LHCN-M2 (cell line): ENCODE measurements around the gene EGFL8. TPM values are rescaled to one million over a fixed set of nuclear protein-coding genes. Genes with fewer than 3 reads are reported as not detected.
"Not testable (repeated sequence)": the region's sequence is repeated elsewhere in the genome, so short reads cannot be mapped to it uniquely, and the experiment has no call there.

Experiments used
- DNase-seq: peaks from one replicate; pipeline ENCODE4 v3.0.0-alpha.2; 2012; ENCODE audit warnings: low read depth
- polyA plus RNA-seq: library from polyadenylated mRNA; unstranded; fragments of >200 nt; gene quantifications from one replicate; pipeline ENCODE4 v1.2.1, GENCODE V29; 2012; ENCODE audit warnings: missing spikeins
- total RNA-seq: library from RNA; depleted of rRNA; stranded (reverse); fragments of >200 nt; gene quantifications from 2 replicates; pipeline ENCODE4 v1.2.3, GENCODE V29; 2014; rRNA removed

Gene EGFL8
- total RNA-seq = 1.3 and 2.4 TPM in 2 replicates
- 1.1 TPM for polyA plus RNA-seq

DNA sequence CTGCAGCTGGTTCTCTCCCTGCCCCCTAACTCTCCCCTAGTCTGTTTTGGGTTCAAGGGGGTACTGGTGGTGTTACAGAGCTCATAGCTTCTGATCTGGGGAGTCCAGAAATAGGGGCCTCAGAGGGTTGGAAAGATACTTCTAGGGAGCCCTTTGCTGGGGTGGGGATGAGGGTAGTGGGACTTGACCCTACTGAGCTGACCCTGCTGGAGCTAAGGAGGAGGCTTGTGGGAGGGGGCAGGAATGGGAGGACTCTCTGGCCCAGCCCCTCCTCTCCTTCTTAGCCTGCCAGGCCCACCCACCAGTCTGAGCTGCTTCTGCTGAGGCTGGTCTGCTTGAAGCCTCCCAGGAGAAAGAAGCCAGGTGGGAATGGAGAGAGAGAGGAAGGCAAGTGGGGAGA, at the start of gene EGFL8:
TSS of gene EGFL8 (plus strand) at position 301 of the 400 bp plus-strand sequence. CDS start 1,571 bp downstream, outside the sequence.
- DNase-seq = no peak

DNA sequence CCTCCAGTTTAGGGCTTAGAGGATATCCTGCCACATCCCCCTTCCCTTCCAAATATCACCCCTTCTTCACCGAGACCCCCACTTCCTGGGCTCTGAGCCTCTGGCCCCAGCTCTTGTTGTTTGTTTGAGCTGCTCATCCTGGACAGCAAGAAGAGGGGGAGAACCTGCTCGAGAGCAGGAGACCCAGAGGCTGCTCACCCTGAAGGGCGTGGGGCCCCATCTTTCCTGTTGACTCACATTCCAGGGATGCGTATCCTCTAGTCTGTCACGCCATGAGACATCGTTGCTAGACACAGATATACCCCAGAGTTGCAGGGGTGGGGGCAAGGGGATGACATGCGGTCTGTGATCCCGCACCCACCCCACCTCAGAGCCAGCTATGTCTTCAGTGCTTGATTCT, 49.6 kb upstream of the EGFL8 start:
- peak; percentile 75 for DNase-seq

DNA sequence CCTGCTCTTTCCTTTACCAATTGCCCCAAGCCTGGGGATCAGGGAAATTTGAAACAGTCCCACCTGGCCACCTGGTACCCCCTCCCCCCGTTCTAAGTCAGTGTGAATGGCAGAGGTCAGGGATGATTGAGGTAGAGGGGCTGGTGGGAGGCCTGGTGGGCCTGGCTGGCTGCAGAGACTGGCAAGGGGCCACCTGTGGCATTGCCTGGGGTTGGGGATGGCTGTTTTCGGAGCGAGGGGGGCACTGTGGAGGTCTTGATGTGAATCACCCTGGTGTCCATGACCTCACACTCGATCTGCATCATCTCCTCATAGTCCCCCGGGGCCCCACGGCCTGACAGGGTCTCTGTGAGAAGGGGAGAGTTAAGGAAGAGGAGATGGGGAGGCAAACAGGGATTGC, 48.8 kb upstream of the EGFL8 start:
- DNase-seq = no peak

DNA sequence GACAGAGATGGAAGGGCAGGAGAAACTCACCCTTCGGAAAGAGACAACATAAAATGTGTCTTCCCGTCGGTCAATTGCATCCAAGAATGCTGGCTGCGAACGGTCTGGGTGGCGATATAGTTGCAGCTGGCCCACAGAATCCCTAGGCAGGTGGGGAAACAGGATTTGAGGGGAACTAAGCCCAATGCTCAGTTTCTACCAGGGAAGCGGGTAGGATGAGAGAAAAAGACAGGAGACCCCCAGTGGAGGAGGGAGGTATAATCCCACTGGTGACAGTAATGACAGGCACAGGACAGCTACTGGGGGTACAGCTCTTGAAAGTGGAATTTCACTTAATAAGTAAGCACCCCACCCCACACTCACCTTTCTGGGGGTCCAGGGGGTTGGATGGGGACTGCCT, 47.7 kb upstream of the EGFL8 start:
- DNase-seq = no peak

DNA sequence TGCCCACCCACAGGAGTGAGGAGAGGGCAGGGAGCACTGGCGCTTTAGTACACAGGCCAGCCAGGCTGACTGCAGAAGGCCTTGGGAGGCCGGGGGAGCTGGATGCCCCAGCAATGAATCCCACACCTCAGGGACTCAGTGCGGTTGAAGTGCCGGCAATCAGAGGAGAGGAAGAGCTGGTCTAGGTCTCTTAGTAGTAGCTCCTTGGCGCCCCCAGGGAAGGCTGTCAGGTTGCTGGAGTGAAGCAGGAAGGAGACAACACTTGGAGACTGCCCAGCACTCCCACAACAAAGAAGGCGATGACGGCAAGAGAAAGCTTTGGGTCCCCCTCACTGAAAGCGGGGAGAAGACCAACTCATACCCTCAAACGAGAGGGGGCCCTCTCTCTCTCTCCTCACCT, 46.9 kb upstream of the EGFL8 start:
- no peak for DNase-seq

DNA sequence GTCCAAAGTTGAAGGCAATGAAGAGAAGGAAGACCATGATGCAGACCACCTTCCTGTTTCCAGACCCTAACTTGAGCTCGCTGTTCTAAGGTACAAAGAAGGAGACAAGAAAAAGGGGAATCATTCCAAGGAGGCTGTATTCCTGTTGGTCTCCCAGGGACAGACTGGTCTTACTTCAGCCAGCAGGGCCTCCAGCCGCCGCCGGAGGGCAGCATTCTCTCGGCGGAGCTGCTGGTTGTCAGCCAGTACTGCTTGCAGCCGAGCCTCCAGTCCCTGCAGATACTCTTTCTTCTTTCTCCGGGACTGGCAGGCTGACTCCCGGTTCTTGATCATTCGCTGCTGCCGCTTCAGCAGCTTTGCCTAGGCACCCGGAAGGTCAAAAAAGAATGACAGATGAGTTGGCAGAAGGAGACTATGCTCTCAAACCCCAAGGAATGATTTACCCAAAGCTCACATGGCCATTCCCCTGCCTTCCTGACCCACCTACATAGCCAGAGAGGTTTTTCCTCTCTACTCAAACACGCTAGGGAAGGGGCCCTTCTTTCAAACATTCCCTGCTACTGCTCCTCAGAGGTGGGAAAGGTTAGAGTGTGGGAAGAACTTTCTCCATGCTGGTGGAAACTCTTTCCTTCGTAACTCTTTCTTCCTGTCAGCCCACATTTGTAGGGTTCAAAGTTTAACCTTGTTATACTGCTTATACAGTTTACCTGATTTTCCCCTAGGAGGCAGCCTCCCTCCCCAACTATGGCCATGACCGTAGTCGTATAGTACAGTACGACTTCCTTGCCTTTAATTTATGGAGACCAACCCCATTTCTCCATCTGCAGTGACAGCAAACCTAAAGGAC, 45.4 kb upstream of the EGFL8 start:
- DNase-seq = peak; percentile 67

DNA sequence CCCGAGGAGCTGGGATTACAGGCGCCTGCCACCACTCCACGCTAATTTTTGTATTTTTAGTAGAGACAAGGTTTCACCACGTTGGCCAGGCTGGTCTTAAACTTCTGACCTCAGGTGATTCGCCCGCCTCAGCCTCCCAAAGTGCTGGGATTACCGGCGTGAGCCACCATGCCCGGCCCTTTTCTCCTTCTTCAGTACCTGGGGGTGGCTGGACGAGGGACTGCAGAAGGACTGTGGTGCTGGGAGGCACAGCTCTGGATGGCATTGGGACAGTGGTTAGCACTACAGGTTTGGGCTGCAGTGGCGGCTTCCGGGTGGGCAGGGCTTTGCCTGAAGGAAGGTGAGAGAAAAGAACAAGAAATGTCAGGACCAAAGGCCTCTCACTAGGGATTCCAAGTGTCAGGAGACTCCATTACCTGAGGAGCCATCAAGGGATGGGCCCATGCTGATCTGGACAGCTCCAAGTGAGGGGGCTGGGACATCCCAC, 43.8 kb upstream of the EGFL8 start:
- no peak for DNase-seq

DNA sequence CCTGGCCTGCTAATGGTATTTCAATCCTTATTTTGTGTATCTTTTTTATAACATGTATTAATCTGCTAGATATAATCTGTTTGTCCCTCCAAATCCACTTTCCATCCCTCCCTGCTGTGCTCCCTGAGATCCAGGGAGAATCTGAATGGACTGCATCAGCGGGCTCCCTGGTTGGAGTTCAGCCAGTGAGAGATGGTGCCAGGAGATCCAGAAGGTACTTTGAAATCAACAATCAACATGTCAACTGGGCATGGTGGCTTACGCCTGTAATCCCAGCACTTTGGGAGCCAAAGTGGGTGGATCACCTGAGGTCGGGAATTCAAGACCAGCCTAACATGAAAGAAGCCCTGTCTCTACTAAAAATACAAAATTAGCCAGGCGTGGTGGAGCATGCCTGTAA, 40.7 kb upstream of the EGFL8 start:
- DNase-seq = no peak

DNA sequence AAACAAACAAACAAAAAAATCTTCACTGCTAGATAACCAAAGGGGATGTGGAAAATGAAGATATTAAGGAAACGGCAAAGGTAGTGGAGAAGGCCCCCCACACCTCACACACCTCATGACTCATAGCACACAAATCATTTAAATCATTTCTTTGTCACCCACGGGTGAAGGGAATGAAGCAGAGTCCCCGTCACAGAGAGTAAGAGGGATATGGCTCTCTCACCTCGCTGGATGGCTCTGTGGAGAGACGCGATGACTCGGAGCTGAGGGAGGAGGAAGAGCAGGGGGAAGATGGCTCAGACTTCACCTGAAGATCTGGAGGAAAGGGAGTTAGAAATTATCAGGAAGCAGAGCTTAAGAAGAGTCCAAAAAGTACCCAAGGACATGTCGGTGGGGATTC, 37.5 kb upstream of the EGFL8 start:
- DNase-seq = no peak

DNA sequence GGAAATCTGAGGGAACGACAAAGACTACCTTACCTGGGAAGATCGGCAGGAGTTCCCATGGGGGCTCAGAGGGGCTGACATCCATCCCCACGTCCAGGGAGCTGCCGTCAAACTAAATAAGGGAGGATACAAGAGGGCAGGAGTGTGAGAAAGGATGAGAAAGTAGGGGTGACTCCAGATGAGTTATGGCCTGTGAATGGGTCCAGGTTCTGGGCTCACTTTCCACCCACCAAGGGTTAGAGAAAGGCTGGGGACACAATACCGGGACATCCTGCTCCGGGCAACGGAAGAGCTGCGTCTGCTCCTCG, 37.0 kb upstream of the EGFL8 start:
- DNase-seq = no peak

DNA sequence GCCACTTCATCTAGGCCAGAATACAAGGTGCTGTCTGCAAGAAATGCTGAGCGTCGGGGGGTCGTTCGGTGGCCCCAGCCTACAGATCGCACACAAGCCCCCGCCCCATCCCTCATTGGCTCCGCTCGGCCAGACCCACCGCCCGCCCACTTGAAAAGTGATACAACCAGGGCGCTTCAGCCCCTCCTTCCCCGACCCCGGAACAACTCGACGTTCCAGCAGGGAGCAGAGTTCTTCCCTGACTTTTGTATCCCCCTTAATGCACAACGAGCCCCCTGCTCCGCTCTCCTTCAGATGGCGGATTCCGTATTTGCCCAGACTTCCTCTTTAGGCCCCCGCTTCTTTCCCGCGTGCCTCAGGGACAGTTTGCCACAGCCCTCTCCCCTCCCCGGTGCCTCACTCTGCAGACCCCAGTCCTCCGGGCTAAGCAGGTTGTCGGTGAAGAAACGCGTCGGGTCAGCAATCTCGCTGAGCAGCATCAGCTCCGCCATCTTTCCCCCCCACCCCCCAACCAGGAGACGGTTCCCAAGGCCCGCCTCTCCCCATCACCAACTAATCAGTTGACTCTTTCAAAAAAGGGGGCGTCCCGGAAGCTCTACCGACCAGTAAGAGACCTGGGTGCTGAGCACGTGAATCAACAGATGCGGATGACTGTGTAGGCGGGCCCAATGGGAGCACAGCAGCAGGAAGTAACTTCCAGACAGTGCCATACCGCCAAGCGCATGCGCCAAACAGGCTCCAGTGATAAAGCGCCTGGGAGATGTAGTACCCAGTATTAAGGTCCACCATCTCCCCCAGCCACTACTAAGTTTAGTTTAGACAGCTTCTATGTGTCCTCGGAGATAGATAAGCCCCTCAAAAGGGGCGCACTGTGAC, 36.4 kb upstream of the EGFL8 start, which contains the start of gene ATF6B:
TSS of gene ATF6B (minus strand) at position 530 of the 876 bp plus-strand sequence. CDS start at position 491, 39 bp downstream.
- peak; percentile 100 for DNase-seq

DNA sequence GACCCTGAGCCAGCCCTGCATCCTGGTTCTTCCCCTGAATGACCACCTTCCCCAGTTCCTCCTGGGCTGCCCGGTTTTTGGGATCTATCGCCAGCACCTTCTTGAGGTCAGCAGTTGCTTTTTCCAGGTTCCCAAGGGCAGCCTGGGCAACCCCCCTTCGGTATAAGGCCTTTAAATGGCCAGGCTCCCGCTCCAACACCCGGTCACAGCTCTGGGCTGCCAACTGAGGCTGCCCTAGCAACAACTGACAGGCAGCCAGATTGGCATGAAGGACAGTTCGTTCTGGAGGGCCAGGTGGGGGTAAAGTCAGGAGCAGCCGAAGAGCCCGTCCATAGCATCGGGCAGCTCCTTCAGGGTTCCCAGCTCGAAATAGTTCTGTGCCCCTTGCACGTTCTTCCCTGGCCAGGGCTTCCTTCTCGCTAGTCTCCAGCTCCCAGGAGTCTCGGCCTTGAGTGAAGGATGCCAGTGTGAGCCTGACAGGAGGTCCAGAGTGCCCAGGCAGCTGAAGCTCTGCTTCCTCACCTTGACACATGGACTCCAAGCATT, 35.6 kb upstream of the EGFL8 start:
- DNase-seq = no peak

DNA sequence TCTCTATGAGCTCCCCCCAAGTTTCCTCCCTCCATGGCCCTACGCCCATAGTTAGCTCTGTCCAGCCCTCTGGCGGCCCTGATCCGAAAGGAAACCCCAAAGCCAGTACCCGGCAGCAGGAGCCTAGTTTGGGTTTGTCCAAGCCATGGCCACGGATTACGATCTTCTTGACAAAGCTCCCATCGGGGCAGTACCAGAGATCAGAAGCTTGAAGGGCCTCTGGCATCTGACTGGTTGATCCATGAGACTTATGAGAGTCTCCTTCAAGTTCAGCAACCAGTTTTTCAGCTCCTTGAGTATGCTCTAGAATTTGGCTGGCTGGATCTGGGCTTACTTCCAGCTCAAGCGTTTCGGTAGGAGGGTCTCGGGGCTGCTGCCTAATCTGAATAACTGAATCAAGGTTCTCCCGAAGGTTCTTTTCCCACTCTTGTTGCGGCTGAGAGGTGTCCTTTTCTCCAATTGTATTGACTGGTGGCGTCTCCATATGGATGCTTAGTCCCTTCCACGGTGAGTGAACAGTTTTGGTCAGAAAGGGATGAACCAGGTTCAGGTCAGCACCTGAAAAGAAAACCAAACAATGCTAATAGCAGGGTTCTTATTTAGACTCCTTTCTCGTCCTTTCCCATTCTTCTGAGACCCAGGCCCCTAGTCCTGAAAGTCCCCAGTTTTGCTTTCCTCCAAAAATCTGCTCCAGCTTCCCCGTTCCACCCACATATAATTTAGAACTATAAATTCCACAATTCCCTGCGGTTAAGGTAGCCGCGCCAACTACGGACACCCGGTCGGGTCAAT, 34.9 kb upstream of the EGFL8 start:
- no peak for DNase-seq

DNA sequence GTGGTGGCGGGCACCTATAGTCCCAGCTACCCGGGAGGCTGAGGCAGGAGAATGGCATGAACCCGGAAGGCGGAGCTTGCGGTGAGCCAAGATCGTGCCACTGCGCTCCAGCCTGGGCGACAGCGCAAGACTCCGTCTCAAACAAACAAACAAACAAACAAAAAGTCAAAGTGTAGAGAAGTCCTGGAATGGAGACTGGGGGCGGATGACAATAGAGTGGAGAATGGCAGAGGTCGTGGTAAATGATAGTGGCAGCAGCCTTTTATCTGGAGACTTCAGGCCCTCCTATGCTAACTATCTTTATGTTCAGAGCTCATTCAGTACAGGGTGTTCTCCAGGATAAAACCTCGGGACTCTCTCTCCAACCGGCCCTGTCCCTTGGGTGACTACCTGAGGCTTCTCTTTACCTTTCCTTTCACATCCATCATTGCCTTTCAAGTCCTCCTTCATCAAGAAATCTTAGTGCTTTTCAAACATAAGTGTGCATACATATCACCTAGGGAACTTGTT, 32.9 kb upstream of the EGFL8 start:
- DNase-seq = no peak

DNA sequence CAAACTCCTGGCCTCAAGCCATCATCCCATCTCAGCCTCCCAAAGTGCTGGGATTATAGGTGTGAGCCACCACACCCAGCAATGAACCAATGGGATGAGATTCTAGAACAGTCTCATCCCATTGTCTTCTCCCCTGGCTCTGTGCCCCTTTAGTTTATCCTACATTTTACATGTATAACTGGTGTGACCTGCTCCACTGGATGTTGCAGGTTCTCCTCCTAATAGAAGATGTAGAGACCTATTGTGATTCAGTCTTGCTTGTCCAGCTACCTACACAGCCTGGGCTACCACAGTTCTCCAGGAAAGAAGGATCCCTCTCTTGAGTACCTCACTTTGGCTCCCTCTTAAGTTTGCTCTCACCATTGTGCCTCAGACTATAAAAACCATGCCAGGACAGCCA, 32.3 kb upstream of the EGFL8 start:
- no peak for DNase-seq

DNA sequence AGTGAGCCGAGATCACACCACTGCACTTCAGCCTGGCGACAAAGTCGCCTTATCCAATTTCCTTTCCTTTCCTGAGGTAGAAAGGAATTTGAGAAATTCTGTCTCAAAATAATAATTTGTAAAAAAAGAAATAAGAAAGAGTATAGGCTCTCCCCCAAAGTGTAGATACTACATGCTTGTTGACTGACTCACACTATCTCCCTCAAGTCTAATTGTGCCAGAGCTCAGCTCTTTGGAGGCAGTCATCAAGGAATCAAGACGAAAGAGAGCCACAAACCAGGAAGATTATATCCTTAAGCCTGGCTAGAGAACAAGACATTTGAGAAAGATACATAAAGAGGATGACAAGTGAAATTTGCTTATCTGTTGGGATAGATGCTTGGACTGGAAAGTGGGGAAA, 30.6 kb upstream of the EGFL8 start:
- no peak for DNase-seq

DNA sequence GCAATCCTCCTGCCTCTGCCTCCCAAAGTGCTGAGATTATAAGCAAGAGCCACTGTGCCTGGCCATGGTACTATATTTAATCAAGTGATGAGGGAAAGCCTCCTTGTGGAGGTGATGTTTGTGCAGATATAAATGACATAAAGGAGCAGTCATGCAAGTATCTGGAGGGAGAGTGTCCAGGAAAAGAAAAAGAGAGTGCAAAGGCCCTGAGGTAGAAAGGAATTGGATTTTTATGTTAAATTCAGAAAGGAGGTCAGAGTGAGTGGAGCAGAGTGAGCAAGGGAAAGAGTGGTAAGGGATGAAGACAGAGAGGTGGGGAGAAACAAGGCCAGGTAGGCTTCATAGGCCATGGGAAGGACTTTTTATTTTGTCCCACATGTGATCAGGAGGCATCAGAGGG, 26.9 kb upstream of the EGFL8 start:
- no peak for DNase-seq

DNA sequence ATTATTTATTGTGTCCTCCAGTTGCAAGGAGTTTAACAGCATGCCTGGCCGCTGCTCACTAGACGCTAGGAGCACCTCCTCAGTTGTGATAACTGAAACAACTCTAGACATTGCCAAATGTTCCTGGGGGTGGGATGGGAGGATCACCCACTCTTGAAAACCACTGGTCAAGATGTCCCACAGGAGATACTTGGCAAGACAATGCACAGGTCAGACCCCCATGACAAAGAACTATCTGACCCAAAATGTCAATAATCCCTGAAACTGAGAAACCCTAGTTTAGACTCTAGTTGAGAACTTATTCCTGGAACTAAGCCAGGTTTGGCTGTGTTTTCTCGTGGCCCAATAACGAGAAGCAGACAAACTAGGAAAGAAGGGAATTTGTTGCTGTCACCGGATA, 24.8 kb upstream of the EGFL8 start:
- DNase-seq = no peak

DNA sequence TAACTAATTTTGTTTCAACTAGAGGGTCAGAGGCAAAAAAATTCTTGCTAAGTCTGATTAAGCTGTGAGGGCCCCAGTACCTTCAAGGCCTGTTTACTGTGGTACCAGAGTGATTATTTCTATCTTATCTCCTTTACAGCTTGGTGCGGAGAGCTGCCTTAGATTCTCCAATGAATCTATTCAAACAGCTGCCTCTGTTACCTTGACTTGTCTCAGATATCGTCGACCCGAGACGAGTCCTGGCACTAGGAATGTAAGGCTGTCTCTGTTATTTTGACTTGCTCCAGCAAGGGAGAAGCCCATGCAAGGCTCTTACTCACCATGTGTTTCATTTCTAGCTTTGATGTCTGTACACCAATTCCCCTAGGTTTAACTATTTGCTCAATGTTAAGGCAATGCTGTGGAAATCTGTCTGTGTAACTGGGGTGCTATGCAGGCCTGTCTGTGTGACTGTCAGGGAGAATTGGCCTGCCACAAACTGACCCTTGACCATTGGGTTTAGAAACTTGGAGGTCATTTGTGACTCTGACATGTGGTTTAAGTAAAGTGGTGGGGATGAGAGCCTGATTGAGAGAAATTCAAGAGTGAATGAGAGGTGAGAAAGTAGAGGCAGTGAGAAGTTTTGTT, 23.9 kb upstream of the EGFL8 start:
- DNase-seq = peak; percentile 37

DNA sequence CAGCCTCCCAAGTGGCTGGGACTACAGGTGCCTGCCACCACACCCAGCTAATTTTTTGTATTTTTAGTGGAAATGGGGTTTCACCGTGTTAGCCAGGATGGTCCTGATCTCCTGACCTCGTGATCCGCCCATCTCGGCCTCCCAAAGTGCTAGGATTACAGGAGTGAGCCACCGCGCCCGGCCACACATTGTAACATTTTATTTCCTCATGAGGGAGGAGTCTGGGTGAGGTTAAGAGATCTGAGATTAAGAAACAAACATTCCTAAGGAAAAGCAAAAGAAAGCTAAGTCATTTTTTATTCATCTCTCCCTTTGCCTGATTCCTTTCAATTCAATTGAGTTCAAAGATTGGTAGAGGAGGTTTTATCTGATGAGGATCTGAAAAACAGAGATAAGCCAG, 20.2 kb upstream of the EGFL8 start:
- DNase-seq = not testable (repeated sequence)

DNA sequence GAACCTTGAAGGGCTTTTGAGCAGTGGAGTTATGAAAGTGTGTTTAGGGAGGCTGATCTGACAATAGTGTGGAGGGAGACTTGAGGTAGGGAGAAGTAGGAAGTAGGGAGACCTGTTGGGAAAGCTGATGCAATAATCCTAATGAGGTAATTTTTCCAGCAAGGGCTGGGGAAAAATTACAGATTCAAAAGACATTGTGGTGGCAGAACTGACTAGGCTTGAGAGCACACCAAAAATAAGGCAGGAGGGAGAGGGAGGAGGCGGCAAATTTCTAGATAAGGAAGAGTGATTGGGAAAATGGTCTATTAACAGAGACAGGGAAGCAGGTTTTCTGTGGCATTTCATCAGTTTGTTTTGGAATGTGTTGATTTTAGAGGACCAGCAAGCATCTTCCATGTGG, 18.1 kb upstream of the EGFL8 start:
- no peak for DNase-seq
